Stimulated activated CD8-positive, alpha-beta memory T cell treated with anti-CD3 and anti-CD28 coated beads, Interleukin-2, amount 100 ng/mL, for 1 hour (primary cell): ENCODE results near the gene IREB2.
"Not testable (repeated sequence)": the region's sequence is repeated elsewhere in the genome, so short reads cannot be mapped to it uniquely, and the experiment has no call there.

Source experiments
- DNase-seq, 2 donors: peaks; one replicate each; pipeline ENCODE4 v3.0.0-alpha.2; 2020; ENCODE audit warnings: low read depth in 2 of 2

IREB2 gene

DNA sequence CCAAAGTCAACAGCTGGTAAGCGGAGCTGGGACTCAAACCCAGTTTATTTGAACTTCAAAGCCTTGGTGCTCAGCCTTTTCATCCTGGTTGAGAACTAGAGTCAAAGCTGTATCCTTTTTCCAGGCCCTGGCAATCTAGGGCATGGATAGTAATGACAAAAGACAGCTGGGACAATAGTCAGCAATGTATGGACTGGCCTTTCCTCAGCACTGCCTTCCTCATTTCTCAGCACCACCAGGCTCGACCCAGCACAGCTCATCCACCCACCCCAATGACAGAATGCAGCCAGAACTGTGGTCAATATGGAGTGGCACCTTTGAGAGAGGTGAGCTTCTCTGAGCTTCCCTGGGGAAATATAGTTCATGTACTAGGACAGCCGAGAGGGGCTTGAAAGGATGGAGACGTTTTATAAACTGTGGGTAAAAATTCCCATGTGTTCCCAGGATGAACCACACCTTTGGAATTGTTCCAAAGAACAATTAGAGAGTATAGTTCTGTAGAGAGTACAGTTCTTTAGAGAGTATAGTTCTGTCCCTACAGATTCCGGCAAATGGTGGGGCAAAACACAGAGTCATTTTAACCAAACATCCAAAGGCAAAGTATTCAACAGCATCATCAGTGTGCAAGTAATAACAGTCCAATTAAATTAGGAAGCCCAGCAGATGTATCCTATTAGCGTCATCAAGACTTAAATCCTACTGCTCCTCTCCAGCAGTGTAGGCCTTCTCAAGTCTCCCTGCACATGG, 30.2 kb upstream of the IREB2 start:
- DNase-seq = no peak

DNA sequence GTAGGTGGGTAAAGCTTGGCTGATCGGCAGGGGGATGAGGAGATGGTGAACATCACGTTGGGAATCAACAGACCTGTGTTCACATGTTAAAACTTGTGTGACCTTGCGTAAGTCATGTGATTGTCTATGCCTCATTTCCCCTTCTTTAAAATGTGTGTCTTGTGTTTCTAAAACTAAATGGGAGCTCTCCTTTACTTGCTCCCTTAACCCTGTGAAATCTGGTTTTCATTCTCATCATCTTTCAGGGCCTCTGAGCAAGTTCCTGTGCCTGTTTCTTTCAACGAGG, 29.7 kb upstream of the IREB2 start:
- no peak for DNase-seq

DNA sequence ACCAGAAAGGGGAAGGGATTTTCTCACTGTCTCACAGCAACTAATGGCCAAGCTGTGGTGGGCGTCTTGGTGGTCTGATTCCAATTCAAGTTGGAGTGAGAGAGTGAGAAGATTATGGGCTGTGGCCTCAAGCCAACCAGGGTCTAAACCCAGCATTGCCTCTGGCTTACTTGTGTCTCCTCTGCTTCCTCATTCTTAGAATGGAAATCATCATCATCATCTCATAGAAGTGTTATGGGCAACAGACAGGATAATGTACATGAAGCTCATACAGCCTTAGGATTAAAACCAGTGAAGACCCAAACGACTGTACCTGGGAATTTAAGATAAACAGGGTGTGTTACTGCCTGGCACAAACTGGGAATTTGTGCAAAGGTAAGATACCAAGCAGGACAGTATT, 29.1 kb upstream of the IREB2 start:
- DNase-seq = no peak

DNA sequence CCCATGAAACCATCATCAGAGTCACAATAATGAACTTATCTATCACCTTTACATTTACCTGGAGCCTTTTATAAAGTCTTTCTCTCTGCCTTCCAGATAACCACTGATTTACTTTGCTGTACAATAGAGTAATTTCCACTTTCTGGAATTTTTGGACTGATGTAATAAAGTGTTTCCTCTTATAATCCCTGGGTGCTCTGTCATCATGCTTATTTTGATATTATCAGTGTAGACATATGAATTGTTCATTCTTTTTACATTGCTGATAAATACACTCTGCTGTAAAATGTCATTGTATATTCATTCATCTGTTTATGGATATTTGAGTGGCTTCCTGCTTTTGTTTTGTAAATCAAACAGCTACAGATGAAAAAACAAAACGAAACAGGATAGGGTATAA, 27.0 kb upstream of the IREB2 start:
- no peak for DNase-seq

DNA sequence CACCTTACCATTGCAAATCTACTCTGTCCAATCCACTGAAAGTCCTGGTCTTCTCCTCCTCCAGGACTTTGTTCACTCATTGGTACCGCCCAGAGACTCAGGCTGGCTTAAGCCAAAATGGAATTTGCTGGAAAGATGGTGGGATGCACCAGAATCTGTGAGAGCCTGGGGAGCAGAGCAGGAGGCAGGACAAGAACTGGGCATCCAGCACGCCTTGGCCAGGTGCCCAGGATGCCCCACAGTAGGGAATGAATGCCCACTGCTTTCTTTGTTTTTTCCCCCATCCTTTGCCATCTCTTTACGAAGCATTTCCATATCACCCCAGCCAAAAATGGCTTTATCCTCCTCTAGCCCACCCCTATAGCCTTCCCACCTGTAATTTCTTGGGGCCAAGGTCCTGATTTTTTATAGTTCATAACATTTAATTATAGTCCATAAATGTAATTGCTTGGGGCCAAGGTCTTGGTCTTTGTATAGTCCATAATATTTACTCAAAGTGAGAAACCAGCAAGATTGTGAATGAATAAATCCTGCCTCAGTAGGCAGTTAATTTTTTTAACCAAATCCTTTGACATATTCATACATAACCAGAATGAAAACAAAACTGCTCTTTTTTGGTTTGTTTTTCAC, 23.3 kb upstream of the IREB2 start:
- DNase-seq = no peak

DNA sequence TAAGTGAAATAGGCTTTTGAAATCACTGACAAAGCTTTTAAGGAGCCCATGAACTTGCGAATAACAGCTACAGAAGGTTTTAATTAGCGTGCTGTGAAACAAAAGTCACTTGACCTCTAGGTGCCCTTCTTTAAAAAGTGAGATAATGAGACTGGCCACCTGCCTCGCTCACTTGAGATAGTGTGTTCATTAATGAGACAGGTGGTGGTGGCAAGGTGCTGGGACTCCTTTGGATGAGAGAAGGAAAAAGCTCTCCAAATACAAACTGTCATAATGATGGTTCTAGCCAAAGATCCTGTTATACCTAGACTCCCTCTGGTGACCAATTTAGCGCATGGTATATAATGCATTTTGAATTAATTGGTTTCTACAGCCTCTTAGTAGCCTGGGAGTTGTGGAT, 22.7 kb upstream of the IREB2 start:
- no peak for DNase-seq

DNA sequence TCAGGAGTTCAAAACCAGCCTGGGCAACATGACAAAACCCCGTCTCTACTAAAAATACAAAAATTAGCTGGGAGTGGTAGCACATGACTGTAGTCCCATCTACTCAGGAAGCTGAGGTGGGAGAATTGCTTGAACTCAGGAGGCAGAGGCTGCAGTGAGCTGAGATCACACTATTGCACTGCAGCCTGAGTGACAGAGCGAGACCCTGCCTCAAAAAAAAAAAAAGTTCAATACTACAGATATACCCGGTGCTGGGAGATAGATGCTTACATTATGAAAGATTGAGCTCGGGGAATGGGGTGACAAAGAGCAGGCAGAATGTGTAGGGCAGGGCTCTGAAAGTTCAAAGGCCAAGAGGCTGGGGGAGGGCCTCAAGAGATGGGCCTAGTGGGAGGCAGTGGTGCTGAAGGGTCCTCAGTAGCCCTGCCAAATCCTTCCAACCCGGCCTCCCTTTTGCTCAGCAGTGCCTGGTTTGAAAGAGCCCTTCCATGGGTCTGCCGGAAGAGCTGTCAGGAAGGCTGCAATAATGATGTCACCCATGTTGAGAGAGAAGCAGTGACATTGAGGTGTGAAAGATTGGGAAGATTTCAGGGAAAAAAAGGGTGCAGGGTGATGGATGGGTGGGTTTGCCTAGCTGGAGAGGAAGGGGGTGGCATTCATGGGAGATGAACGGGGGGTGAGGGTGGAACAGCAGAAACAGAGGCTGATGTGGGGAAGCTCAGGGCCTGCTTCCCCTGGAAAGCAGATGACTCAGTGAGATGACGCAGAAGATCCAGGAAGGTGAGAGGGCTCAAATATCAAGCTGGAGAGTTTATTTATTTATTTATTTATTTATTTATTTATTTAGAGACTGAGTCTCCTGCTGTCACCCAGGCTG, 20.0 kb upstream of the IREB2 start:
- DNase-seq = no peak

DNA sequence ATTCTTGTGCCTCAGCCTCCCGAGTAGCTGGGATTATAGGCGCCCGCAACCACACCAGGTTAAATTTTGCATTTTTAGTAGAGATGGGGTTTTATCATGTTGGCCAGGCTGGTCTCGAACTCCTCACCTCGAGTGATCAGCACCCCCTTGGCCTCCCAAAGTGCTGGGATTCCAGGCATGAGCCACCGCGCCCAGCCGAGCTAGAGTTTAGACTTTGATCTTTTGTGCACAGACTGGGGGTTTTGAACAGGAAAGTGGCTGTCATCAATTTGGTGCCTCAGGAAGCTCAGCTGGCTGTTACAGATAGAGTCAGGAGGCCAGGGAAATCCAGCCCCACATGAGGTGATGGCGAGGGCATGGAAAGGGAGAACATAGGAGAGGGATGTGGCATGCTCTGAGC, 19.3 kb upstream of the IREB2 start:
- DNase-seq = no peak

DNA sequence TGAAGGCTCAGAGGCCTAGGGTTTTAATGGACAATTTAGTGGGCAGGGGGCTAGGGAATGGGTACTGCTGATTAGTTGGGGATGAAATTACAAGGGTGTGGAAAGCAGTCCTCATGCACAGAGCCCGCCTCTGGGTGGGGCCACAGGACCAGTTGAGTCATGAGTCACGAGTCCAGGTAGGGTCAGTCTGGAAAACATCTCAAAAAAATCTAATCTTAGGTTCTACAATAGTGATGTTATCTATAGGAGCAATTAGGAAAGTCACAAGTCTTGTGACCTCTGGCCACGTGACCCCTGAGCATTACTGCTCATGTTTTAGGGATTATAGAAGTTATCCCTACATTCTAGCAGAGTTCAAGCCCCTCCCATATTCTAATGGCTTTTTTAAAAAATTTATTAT, 18.6 kb upstream of the IREB2 start:
- DNase-seq = no peak

DNA sequence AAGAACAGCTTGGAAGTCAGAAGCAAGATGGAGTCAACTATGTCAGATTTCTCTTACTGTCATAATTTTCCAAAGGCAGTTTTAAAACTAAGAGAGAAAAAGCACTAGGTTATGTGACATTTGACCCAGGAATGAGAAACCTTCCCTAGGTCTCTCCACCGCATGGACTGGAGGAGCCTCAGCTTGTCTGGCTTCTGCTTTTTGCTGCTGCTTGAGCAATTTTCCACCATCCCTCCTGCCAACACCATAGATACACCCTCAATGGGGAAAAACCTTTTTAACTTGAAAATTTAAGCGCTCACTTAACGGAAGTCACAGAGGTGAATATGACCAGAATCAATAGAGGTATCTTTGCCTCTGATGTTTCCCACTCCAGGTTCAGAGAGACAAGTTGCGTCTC, 17.8 kb upstream of the IREB2 start:
- DNase-seq = no peak

DNA sequence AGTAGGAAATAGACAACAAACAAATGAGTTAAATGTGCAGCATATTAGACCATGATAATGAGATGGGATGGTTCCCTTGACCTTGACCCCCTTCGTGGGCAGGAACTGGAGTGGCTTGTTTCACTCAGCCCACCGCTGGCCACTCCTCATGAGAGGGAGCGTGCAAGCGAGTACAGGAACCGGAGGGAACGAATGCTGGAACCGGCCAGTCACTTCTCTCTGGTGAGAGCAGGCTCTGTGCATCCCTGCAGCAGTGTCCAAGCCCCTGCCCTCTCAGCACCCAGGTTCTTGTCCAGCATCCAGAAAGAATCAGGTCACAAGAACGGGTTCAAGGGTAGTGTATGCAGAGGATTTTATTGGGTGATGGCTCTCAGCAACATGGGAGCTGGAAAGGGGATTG, 17.2 kb upstream of the IREB2 start:
- no peak for DNase-seq

DNA sequence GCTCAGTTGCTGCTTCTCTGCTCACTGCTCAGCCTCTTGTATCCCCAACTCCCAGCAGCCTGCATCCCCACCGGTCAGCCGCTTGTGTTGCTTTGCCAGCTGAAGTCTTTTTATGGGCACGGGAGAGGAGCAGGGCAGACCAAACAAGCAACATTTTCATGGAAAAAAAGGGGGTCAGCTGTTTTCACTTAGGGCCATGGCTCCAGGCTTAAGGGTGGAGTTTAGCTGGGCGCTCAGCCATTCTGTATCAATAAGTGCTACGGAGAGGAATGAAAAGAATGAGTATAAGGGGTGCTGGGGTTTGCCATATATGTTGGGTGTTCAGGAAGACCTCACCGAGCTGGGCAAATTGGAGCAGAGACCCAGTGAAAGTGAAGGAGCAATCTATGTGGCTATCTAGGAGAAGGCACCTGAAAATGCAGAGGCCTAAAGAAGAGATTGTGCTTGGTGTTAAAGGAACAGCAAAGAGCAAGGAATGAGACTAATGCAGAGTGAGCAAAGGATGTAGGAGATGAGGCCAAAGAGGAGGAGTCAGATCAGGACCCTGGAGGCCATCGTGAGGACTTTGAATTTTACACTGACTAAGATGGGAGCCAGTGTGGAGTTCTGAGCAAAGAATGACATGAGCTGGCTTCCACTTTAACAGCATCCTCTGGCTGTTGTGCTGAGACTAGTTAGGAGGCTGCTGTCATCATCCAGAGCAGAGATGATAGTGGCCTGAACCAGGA, 16.6 kb upstream of the IREB2 start:
- DNase-seq = no peak

DNA sequence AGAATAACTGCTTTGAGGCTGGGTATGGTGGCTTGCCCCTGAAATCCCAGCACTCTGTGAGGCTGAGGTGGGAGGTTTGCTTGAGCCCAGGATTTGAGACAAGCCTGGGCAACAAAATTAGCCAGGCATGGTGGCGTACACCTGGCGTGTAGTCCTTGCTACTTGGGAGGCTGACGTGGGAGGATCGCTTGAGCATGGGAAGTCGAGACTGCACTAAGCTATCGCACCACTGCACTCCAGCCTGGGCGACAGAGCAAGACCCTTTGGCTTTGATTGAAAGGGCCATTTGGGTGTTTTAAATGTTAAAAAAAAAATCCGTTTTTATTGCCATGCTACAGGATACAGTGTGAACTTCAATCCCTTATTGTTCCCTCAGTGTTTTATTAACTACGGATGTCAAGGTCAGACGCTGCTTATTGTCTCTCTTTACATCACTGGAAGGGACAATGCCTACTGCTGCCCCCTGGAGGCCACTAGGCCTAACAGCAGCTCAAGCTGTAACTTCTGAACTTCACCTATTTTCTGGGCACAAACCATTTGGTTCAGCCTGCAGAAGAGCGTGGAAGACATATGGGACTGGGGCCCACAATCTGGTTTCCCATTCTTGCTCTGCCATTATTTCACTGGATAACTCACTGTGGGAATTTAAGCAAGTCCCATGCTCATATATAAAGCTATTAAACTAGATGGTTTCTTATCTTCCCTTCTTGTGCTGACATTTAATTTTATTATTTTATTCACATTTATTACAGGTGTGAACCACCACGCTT, 15.3 kb upstream of the IREB2 start:
- DNase-seq = peak; percentile 24 to 35

DNA sequence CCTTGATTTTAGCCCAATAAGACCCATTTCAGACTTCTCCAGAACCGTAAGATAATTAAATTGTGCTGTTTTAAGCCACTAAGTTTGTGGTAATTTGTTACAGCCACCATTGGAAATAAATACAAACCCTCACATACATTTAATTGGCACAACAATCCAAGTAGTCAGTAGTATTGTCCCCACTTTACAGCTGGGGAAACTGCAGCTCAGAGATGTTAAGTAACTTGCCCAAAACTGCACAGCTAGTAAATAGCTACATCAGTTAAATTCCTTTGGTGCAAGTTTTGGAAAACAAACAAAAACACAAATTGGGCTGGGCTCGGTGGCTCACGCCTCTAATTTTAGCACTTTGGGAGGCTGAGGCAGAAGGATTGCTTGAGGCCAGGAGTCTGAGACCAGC, 13.3 kb upstream of the IREB2 start:
- DNase-seq = no peak

DNA sequence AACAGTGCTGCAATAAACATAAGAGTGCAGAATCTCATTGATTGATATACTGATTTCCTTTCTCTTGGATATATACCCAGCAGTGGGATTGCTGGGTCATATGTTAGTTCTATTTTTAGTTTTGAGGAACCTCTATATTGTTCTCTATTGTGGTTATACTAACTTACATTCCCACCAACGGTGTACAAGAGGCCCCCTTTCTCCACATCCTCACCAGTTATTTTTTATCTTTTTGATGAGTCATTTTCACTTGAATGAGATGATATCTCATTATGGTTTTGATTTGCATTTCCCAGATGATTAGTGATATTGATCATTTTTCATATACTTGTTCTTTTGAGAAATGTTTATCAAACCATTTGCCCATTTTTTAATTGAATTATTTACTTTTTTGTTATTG, 12.4 kb upstream of the IREB2 start:
- no peak for DNase-seq

DNA sequence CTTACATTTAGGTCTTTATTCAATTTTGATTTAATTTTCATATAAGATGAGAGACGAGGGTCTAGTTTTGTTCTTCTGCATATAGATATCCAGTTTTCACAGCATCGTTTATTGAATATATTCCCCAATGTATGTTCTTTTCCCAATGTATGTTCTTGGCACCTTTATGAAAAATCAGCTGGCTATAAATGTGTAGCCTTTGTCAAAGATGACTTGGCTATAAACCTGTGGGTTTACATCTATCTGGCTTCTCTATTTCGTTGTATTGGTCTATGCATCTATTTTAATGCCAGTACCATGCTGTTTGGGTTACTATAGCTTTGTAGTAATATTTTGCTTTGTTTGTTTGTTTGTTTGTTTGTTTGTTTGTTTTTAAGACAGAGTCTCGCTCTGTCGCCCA, 11.7 kb upstream of the IREB2 start:
- no peak for DNase-seq

DNA sequence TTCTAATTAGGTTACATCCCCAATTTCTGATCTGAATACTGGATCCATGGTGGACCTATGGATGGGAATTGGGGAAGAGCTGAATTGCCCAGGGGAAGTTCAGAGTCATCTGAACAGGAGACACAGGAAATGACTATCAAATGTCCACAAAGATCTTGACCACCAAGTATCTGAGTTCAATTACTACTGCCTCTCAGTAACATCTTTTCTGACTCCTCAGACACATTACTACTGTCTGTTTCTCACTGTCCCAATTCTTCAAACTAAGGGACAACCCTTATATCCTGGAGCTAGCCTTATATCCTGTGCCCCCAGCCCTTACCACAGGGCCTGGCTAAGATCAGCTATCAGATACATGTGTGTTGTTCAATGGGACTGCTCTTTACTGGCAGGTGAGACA, 10.1 kb upstream of the IREB2 start:
- DNase-seq = no peak

DNA sequence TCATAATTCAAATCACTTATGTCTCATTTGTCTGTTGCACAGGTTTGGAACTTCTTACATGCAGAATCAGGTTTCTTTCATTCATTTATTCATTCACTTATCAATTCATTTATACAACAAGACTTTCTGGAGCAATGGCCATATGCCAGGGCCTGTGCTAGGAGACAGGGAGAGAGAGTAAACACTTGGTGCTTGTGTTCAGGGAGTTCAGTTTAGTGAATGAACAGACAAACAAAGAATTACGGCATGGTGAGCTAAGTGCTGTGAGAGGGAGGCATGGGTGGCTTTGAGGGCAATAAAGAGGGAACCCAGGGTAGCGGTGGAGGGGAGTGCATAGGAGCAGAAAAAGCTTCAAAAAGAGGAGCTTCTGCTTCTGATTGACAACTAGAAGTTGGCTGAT, 8.5 kb upstream of the IREB2 start:
- DNase-seq = no peak

DNA sequence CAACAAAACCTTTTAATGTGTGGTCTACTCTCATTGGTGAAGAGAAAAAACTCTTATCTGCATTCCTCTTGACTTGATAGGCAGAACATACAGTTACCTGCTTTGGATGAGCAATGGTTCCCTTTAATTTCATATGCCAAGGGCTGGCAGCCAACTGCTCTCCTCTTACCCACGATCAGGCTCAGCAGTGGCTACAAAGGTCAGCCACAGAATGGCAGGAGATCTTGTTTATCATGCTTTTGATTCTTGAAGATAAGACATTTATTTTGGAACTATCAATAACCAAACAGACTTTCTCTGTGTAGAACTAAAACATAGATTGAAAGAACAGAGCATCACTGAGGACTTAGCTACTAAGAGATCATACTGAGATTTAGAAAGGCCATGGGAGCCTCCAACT, 6.1 kb upstream of the IREB2 start:
- no peak for DNase-seq

DNA sequence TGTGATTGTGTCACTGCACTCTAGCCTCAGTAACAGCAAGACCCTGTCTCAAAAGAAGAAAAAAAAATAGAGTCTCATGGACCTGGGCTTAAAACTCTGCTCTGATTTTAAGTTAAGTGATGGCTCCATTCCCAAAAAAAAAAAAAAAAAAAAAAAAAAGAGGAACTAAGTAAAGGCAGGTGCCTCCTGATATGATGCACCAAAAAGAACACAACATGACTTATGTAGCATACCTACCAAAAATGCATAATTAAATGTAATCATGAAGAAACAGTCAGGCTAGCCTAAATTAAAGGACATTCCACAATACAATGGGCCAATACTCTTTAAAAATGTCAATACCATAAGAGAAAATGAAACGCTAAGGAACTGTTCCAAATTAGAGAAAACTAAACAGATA, 5.4 kb upstream of the IREB2 start:
- DNase-seq = no peak

DNA sequence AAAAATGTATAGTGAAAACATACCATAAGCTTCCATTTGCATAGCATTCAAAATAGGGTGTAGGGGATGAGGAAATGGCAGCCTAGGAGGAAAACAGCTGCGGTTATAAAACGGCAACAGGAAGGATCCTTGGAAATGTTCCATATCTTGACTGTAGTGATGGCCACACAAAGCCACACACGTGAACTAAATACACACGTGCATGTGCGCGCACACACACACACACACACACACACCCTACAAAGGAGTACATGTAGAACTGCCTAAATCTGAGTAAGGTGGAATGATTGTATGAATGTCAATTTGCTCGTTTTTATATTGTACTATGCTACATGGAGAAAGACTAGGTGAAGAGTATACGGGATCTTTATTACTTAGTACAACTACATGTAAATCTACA, 3.9 kb upstream of the IREB2 start:
- no peak for DNase-seq

DNA sequence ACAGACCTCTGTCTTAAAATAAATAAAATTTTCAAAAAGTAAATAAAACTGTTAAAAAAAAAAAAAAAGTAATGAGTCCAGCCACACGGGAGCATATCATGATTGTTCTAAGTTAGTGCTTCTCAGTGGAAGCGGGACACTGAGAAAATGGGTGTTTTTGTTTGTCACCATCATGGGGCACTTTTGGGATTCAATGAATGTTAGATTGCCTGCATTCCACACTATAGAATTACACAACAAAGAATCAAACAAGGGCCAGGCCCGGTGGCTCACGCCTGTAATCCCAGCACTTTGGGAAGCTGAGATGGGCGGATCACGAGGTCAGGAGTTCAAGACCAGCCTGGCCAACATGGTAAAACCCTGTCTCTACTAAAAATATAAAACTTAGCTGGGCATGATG, 3.3 kb upstream of the IREB2 start:
- DNase-seq = not testable (repeated sequence)
